ENCODE measurements around the gene FANCD2.
A peak's percentile ranks its signal among the peaks of the same experiment; 100 is the strongest.

DNA sequence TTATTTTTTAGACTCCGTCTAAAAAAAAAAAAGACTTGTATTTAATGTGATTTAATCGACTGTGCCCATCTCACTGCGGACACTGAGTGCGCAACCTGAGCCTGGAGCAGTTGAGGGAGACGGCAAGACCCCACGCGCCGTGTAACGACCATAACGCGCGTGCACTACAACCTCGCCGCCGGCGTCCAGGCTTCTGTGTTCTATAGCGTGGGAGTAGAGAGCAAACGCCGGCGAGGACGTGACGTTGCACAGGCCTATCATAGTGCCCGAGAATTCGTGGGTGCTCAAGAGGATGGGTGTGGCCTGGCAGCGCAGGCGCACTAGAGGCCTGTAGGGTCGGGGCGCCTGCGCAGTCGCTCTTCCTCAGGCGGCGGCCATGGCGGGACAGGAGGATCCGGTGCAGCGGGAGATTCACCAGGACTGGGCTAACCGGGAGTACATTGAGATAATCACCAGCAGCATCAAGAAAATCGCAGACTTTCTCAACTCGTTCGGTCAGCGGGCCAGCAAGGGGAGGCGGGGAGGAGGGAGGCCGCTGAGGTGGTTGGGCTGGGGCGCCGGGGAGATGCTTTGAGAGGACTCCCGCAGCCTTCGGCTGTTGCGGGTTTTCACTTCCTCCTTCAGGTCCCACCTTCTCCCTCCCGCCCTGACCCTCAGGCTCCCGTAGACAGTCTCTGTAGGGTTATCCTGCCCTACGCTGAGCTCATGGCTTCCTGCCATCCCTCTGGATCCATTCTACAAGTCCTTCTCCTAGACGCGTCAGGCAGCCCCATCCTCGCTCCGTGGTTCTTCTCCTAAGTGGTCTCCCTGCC is 89.3 kb downstream of the FANCD2 start, which contains the start of gene BRK1:
- TF ChIP-seq POLR2A (IDR thresholded peaks at IDR 0.05; ENCODE audit: low read depth, low read length) (peak; percentile 95), TAF1 (IDR thresholded peaks at IDR 0.05; ENCODE audit: borderline replicate concordance, low read depth, low read length) (peak; percentile 87), POLR2AphosphoS5 (IDR thresholded peaks at IDR 0.05; ENCODE audit: low read depth, low read length) (peak; percentile 96)

Measured in GM12892 (cell line).